ENCODE measurements around the gene EHMT1.
"Not testable (repeated sequence)": the region's sequence is repeated elsewhere in the genome, so short reads cannot be mapped to it uniquely, and the experiment has no call there.

Gene EHMT1

GRCh38 chr9:137878146-137878941 lies 259.5 kb downstream of the EHMT1 start:
- Histone ChIP-seq H3K27me3 (ENCODE audit: low read depth) (no peaks in the 10 kb centered on the region), H3K9me3 (no peaks in the 10 kb centered on the region), H3K4me3 (no peak overlapping the region), H3K36me3 (replicated peaks) (no peaks in the 10 kb centered on the region), H3K4me1 (no peaks in the 10 kb centered on the region)
- in situ Hi-C loops (cut with MboI; ENCODE audit: low sequenced_read_pairs) = no loop called here
- DNase-seq (ENCODE audit: low spot score in 2 of 2) = peak; percentile 3 to 60

DNA sequence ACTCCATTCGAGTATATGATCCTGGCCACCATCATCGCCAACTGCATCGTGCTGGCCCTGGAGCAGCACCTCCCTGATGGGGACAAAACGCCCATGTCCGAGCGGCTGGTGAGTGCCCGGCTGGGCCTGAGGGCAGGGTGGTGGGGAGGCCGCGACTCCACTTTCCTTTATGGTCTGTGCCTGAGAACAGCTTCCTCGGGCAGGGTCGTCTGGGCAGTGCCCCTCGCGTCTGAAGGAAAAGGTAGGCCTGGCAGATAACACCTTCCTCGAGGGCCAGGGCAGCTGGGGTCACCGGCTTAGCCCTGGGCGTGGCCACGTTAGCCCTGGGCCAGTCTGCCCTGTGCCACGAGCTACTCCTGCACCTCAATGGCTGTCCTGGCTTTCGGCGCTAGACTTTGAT lies 260.2 kb downstream of the EHMT1 start:
- no peak overlapping the region for H3K4me3 ChIP-seq

GRCh38 chr9:137879566-137880150 lies 260.9 kb downstream of the EHMT1 start:
- Histone ChIP-seq H3K4me1 (no peaks in the 10 kb centered on the region), H3K4me3 (no peak overlapping the region), H3K27me3 (ENCODE audit: low read depth) (no peaks in the 10 kb centered on the region), H3K9me3 (no peaks in the 10 kb centered on the region), H3K36me3 (replicated peaks) (no peaks in the 10 kb centered on the region)
- in situ Hi-C loops (cut with MboI; ENCODE audit: low sequenced_read_pairs) = no loop called here
- no peak for DNase-seq (ENCODE audit: low spot score in 2 of 2)

More for the DNA sequence above, 260.2 kb downstream of the EHMT1 start:
- H3K36me3 ChIP-seq (replicated peaks) = no peaks in the 10 kb centered on the region
- no peaks in the 10 kb centered on the region for H3K9me3 ChIP-seq
- in situ Hi-C loops (cut with MboI; ENCODE audit: low sequenced_read_pairs) = no loop called here
- no peak for DNase-seq (ENCODE audit: low spot score in 2 of 2)
- no peaks in the 10 kb centered on the region for H3K4me1 ChIP-seq
- no peaks in the 10 kb centered on the region for H3K27me3 ChIP-seq (ENCODE audit: low read depth)

DNA sequence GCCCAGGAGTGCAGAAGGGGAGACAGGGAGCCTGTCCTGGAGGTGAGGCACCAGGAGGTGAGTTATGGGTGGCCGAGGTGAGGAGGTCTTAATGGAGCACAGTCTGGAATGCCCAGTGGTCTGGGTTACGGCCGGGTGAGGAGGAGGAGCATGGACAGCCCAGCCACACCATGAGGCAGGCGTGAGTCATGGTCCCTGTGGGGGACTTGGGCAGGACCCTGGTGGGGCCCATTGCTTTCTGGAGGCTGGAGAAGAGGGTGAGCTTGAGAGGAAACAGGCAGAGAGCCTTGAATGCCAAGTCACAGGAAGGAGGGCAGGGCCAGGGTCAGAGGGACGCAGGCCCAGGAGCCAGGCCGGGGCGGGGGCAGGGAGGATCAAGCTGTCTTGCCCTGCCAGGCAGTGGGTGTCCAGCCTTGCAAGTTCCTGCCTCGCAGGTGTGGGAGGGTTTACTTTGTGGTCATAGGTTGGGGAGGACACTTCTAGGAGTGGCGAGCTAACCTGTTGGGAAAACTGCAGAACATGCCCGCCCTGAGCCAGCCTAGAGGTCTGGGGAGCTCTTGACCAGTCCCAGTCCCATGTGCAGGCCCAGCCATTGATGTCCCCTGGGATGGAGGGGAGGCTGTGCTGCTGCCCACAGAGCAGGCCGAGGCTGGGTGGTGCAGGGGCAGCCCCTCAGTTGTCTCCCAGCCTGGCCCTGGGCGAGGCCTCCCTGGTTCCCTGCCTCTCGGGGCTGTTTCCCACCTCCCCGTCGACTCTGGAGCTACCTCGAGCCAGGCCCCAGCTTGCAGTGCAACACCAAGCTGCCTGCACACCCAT lies 261.6 kb downstream of the EHMT1 start:
- H3K27me3 ChIP-seq (ENCODE audit: low read depth) = no peaks in the 10 kb centered on the region
- H3K36me3 ChIP-seq (replicated peaks) = no peaks in the 10 kb centered on the region
- no peaks in the 10 kb centered on the region for H3K9me3 ChIP-seq
- H3K4me1 ChIP-seq = no peaks in the 10 kb centered on the region
- no peak for DNase-seq (ENCODE audit: low spot score in 2 of 2)
- H3K4me3 ChIP-seq = no peak overlapping the region
- in situ Hi-C loops (cut with MboI; ENCODE audit: low sequenced_read_pairs) = no loop called here

- no peaks in the 10 kb centered on the region for H3K36me3 ChIP-seq (replicated peaks)
- H3K9me3 ChIP-seq = no peaks in the 10 kb centered on the region
- no peak for DNase-seq (ENCODE audit: low spot score in 2 of 2)
- H3K4me3 ChIP-seq = no peak overlapping the region
- in situ Hi-C loops (cut with MboI; ENCODE audit: low sequenced_read_pairs) = no loop called here
- no peaks in the 10 kb centered on the region for H3K27me3 ChIP-seq (ENCODE audit: low read depth)
- H3K4me1 ChIP-seq = no peaks in the 10 kb centered on the region
Observed at GRCh38 chr9:137880976-137881530, 262.2 kb downstream of the EHMT1 start.

DNA sequence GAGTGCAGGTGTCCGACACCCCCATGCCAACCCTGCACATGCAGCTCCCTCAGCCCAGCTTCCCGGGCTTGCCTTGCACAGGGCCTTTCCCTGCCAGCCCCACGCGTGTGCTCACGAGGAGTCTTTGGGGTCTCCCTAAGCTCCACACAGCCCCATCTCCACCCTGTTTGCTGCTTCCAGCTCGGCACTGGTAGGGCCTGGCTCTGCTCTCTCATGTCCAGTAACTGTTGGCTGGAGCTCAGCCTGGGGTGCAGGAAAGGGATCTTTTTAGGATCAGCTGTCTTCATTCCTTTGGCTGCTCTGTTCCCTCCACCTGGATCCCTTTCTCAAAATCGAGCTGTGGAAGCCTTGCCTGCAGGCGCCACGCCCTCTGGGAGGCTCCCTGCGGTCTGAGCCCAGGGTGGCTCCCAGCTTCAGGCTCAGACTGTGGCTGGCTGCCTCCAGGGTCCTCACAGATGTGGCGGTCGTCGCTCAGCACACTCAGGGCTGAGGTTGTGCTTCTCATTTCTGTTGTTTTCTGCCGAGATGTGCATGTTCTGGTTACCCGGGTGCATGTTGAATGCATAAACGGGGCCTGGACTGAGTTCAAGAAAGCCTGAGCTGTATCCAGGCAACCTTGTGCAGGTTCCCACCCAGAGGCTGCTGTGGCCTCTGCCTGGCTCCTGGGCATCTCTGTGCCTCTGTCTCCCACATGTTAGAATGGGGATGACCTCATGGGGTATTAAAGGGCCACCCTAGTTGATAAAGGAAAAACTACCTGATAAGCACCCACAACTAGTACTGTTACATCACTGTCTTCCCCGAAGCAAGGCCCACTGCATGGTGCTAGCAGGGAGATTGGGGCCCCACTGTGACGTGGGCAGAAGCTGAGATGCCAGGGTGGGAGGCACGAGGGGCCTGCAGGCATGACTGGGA lies 263.0 kb downstream of the EHMT1 start:
- H3K4me3 ChIP-seq = no peak overlapping the region
- in situ Hi-C loops (cut with MboI; ENCODE audit: low sequenced_read_pairs) = no loop called here
- H3K4me1 ChIP-seq = no peaks in the 10 kb centered on the region
- H3K27me3 ChIP-seq (ENCODE audit: low read depth) = no peaks in the 10 kb centered on the region
- H3K9me3 ChIP-seq = no peaks in the 10 kb centered on the region
- H3K36me3 ChIP-seq (replicated peaks) = no peaks in the 10 kb centered on the region
- no peak for DNase-seq (ENCODE audit: low spot score in 2 of 2)

GRCh38 chr9:137882506-137882821 lies 263.7 kb downstream of the EHMT1 start:
- H3K4me1 ChIP-seq = no peaks in the 10 kb centered on the region
- no peaks in the 10 kb centered on the region for H3K9me3 ChIP-seq
- no peak for DNase-seq (ENCODE audit: low spot score in 2 of 2)
- in situ Hi-C loops (cut with MboI; ENCODE audit: low sequenced_read_pairs) = no loop called here
- no peaks in the 10 kb centered on the region for H3K27me3 ChIP-seq (ENCODE audit: low read depth)
- no peaks in the 10 kb centered on the region for H3K36me3 ChIP-seq (replicated peaks)
- H3K4me3 ChIP-seq = no peak overlapping the region

DNA sequence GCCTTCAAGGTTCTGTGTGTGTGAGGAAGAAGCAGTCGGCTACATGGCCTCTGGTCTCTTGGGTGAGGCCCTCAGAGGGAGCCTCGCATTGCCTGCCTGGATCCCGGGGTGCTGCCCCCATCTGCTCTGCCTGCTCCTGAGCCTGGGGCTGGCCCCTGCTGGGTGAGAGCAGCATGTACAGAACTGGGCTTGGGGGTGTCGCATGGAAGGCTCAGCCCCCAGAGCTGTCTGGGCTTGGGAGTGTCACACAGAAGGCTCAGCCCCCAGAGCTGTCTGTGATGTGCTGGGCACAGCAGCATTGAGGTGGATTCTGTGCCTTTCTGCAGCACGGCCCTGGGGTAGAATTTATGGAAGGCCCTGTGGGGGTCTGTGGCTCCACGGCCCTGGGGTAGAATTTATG lies 265.2 kb downstream of the EHMT1 start:
- H3K4me1 ChIP-seq; H3K36me3 ChIP-seq (replicated peaks); DNase-seq (ENCODE audit: low spot score in 2 of 2); H3K9me3 ChIP-seq; in situ Hi-C loops (cut with MboI; ENCODE audit: low sequenced_read_pairs); H3K27me3 ChIP-seq (ENCODE audit: low read depth); H3K4me3 ChIP-seq: not testable (repeated sequence)

DNA sequence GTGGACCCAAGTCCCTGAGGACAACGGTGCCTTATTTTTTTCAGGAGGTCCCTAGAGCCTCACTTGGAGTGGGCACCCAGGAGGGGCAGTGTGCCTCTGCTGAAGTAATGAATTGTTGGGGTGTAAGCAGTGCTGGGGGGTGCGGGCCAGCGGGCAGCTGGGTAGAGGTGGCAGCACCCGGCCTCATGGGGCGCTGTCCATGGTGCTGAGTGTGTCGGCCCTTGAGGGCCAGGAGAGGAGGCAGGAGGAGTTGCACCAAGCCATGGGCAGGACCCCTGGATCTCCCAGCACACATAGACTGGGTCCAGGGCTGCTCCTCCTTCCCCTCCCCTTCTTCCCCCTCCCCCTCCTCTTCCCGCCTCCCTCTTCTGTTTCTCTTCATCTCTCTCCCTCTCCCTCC lies 265.7 kb downstream of the EHMT1 start:
- H3K36me3 ChIP-seq (replicated peaks); in situ Hi-C loops (cut with MboI; ENCODE audit: low sequenced_read_pairs); H3K4me1 ChIP-seq; H3K4me3 ChIP-seq; H3K9me3 ChIP-seq; H3K27me3 ChIP-seq (ENCODE audit: low read depth): not testable (repeated sequence)
- DNase-seq (ENCODE audit: low spot score in 2 of 2) = peak in 1 of 2 experiments; percentile 43

DNA sequence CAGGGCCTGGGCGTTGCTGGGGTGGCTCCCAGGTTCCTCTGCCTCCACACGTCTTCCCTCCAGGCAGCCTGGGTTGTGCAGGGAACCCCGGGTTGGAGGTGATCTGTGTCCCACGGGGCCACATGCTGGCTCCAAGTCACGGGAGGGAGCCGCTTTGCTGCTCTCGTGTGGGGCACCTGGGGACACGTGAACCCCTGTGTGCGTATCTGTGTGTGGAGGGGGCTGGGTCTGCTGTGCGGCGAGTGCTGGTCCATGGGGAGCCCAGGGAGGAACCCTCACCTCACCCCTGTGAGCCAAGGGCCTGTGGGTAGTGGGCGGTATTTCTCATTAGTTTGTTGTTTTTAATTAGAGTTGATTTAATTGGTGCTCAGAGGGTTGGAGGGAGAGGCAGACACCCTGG lies 266.3 kb downstream of the EHMT1 start:
- H3K36me3 ChIP-seq (replicated peaks); H3K27me3 ChIP-seq (ENCODE audit: low read depth); H3K4me3 ChIP-seq; in situ Hi-C loops (cut with MboI; ENCODE audit: low sequenced_read_pairs); H3K9me3 ChIP-seq; H3K4me1 ChIP-seq; DNase-seq (ENCODE audit: low spot score in 2 of 2): not testable (repeated sequence)
